ES-I3 (cell line): ENCODE measurements around the gene DAZAP2.
"Not testable (repeated sequence)": the region's sequence is repeated elsewhere in the genome, so short reads cannot be mapped to it uniquely, and the experiment has no call there.

ENCODE experiments used
- H3K36me3 ChIP-seq: 2 replicates; pipeline ENCODE4 v1.6.1; 2013; ENCODE audit warnings: mild to moderate bottlenecking, low read length, control low read depth, moderate library complexity; ENCODE audit not compliant: insufficient read depth
- H3K4me1 ChIP-seq: 2 replicates; pipeline ENCODE4 v1.6.1; 2013; ENCODE audit warnings: mild to moderate bottlenecking, control low read depth, low read length; ENCODE audit not compliant: insufficient read depth
- H3K9ac ChIP-seq: 2 replicates; pipeline ENCODE4 v1.6.1; 2013; ENCODE audit warnings: low read depth, mild to moderate bottlenecking, low read length, moderate library complexity
- H3K9me3 ChIP-seq: 2 replicates; pipeline ENCODE4 v1.6.1; 2013; ENCODE audit warnings: mild to moderate bottlenecking, low read length, moderate library complexity; ENCODE audit not compliant: control insufficient read depth, insufficient read depth

DAZAP2 gene

DNA sequence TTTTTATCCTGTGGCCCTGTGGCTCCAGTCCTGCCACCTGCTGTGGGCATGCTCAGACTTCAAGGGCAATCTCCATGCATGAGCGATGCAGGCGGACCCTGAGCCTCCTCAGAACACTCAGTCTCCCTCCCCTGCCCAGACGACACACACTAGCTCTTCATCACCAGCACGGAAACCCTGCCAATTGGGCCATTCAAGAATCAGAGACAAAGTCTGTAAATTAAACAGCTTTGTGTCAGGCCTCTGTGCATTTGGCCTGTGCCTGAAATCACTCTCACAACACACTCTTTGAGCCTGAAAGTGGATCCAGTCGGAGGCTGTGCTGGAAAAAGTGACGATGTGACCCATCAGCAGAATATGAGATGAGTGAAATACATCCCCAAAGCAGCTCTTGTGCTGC lies 33.3 kb upstream of the DAZAP2 start:
- no peaks in the 10 kb centered on the region; the same call in 1 of the 2 replicates for H3K36me3 ChIP-seq
- no peak overlapping the region for H3K9ac ChIP-seq
- H3K9me3 ChIP-seq: no peaks in the 10 kb centered on the region
- H3K4me1 ChIP-seq: no peaks in the 10 kb centered on the region

- H3K36me3 ChIP-seq: no peaks in the 10 kb centered on the region; the same call in 1 of the 2 replicates
- H3K4me1 ChIP-seq: no peaks in the 10 kb centered on the region
- no peaks in the 10 kb centered on the region for H3K9me3 ChIP-seq
- H3K9ac ChIP-seq: no peak overlapping the region
Measured at GRCh38 chr12:51208016-51208660, 30.5 kb upstream of the DAZAP2 start.

GRCh38 chr12:51209259-51209658 lies 29.4 kb upstream of the DAZAP2 start:
- no peak overlapping the region for H3K9ac ChIP-seq

GRCh38 chr12:51210690-51211395 lies 27.8 kb upstream of the DAZAP2 start:
- Histone ChIP-seq H3K36me3 (no peaks in the 10 kb centered on the region; the same call in 1 of the 2 replicates), H3K9me3 (no peaks in the 10 kb centered on the region), H3K9ac (no peak overlapping the region), H3K4me1 (no peaks in the 10 kb centered on the region)

More at GRCh38 chr12:51209259-51209658, 29.4 kb upstream of the DAZAP2 start:
- no peaks in the 10 kb centered on the region for H3K4me1 ChIP-seq
- H3K9me3 ChIP-seq: no peaks in the 10 kb centered on the region
- no peaks in the 10 kb centered on the region; the same call in 1 of the 2 replicates for H3K36me3 ChIP-seq

DNA sequence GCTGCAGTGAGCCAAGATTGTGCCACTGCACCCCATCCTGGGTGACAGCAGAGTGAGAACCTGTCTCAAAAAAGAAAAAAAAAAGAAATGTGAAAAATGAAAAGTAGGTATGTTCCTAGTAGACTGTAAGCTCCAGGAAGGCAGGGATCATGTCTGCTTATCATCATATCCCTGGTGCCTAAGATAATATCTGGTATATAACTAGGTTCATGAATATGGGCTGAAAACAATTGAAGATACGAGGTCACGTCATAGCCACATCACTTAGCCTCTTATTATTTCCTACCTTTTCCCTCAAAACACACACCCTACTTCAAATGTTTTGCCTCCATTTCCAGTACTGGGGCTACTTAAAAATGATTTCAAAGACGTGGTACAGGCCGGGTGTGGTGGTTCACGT lies 23.7 kb upstream of the DAZAP2 start:
- H3K9ac ChIP-seq: no peak overlapping the region
- H3K4me1 ChIP-seq: peaks cover 7% of the 10 kb centered on the region
- no peaks in the 10 kb centered on the region for H3K36me3 ChIP-seq
- H3K9me3 ChIP-seq: no peaks in the 10 kb centered on the region

DNA sequence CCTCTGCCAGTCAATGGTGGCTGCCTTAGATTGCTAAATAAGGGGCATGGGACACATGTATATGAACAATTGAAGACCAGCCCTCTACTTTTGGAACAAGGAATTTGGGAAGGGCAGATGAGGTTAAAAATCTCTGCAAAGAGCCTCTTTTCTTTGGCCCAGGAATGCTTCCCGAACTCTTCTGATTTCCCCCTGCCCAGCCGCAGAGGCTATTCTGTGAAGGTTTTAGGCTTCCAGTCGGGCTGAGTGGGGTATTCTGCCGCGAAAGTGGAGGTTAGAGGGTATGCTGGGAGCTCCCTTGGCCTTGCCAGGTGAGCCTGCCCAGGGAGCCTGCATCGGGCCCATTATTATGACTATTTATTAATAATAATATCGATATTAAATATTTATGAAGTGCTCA lies 22.0 kb upstream of the DAZAP2 start:
- peak overlapping the region; percentile 74 for H3K9ac ChIP-seq
- H3K36me3 ChIP-seq: no peaks in the 10 kb centered on the region
- H3K9me3 ChIP-seq: no peaks in the 10 kb centered on the region
- peaks cover 7% of the 10 kb centered on the region for H3K4me1 ChIP-seq

- H3K4me1 ChIP-seq: peaks cover 7% of the 10 kb centered on the region
- H3K9ac ChIP-seq: peak overlapping the region; percentile 74
- H3K36me3 ChIP-seq: no peaks in the 10 kb centered on the region
- no peaks in the 10 kb centered on the region for H3K9me3 ChIP-seq
Measured at GRCh38 chr12:51217133-51217967, 21.3 kb upstream of the DAZAP2 start.

DNA sequence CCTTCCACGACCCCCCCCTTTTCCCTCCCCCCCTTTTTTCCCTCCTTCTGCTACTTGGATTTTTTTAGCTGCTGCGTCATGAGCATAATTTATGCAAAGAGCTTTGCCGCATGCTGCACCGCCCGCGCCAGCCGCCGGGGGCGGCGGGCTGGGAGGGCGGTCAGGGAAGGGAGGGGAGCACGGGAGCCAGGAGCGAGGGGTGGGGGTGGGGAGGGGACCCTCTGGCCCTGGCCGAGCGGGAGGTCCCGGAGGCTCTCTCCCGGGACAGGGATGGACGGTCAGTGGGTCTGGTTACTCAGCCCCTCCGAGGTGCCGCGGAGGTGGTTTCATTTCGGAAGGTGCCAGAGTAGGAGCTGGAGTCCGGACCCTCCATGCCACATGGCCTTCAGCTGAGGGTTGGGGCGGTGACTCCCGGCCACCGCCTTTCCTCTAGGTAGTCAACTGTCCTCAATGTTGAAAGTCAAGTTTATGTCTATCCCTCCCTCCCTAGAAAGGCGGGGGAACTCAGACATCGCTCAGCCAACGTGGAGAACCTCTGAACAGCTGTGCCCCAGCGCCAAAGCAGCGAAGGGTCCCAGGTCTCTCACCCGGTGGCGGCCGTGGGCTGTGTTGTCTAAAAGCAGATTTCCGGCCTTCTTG lies 20.5 kb upstream of the DAZAP2 start, which contains the start of gene POU6F1:
TSS of gene POU6F1 (minus strand) at position 95 of the 639 bp plus-strand sequence. CDS start 11,226 bp downstream, outside the sequence.
- no peaks in the 10 kb centered on the region for H3K9me3 ChIP-seq
- H3K9ac ChIP-seq: peak within 1 kb of the TSS; percentile 74
- peaks cover 7% of the 10 kb centered on the region for H3K4me1 ChIP-seq
- H3K36me3 ChIP-seq: no peaks in the 10 kb centered on the region

GRCh38 chr12:51218607-51219161 lies 19.9 kb upstream of the DAZAP2 start:
- Histone ChIP-seq H3K36me3 (no peaks in the 10 kb centered on the region), H3K9me3 (no peaks in the 10 kb centered on the region), H3K4me1 (peaks cover 7% of the 10 kb centered on the region), H3K9ac (peak overlapping the region; percentile 51)

GRCh38 chr12:51219322-51219721 lies 19.3 kb upstream of the DAZAP2 start:
- peak overlapping the region; percentile 51; the same call in 1 of the 2 replicates for H3K9ac ChIP-seq
- H3K9me3 ChIP-seq: no peaks in the 10 kb centered on the region
- H3K4me1 ChIP-seq: peaks cover 7% of the 10 kb centered on the region
- no peaks in the 10 kb centered on the region for H3K36me3 ChIP-seq

GRCh38 chr12:51219857-51220256 lies 18.8 kb upstream of the DAZAP2 start:
- not testable (repeated sequence) for H3K9me3 ChIP-seq, H3K4me1 ChIP-seq, H3K36me3 ChIP-seq, H3K9ac ChIP-seq

GRCh38 chr12:51222461-51222860 lies 16.2 kb upstream of the DAZAP2 start:
- Histone ChIP-seq H3K9ac (no peak overlapping the region), H3K36me3 (no peaks in the 10 kb centered on the region), H3K9me3 (no peaks in the 10 kb centered on the region), H3K4me1 (peaks cover 7% of the 10 kb centered on the region)

GRCh38 chr12:51224625-51225024 lies 14.0 kb upstream of the DAZAP2 start:
- no peaks in the 10 kb centered on the region for H3K9me3 ChIP-seq
- H3K4me1 ChIP-seq: peaks cover 3% of the 10 kb centered on the region; the same call in 1 of the 2 replicates
- no peaks in the 10 kb centered on the region for H3K36me3 ChIP-seq
- H3K9ac ChIP-seq: no peak overlapping the region

DNA sequence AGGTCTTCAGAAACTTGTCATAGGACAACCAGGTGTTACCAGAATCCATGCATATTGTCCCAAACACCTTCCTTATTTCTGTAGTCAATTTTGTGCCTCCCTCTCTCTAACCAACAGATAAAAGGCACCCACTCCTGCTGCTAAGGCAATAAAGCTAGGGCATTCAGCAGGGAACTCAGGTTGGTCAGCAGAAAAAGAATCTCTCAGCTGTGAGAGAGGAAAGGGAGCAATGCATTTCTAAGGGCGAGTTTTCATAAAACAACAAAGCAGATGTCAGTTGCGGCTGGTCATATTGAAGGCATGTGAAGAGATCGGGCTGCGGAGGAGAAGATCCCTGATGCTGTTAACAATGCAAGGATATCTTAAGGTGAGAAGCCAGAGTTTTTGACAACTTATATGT lies 13.4 kb upstream of the DAZAP2 start:
- Histone ChIP-seq H3K36me3 (no peaks in the 10 kb centered on the region), H3K9ac (no peak overlapping the region), H3K9me3 (no peaks in the 10 kb centered on the region), H3K4me1 (no peaks in the 10 kb centered on the region)
